MCF 10A (cell line): Measurements from ENCODE around the gene ARPC5. TPM values are rescaled to one million over a fixed set of nuclear protein-coding genes. Genes with fewer than 3 reads are reported as not detected.

Experiments
- BruUV-seq: library from RNA; stranded (reverse); fragments of 400-500 nt; replicated peaks from 2 replicates; lab custom pipeline; 2021; lab: Mats Ljungman, UMichigan
- CTCF ChIA-PET: fragments of 300-600 bp; sonication (Branson Sonifier 250); formaldehyde crosslinking; extraction: SDS; loops from one replicate; lab custom pipeline; 2021; ENCODE audit warnings: antibody characterized with exemption, inconsistent platforms; lab: Yijun Ruan, JAX
- POLR2A ChIA-PET: fragments of 300-600, 350-650 bp; sonication (Branson Sonifier 250); formaldehyde crosslinking; extraction: SDS; loops from one replicate; lab custom pipeline; 2020; ENCODE audit warnings: antibody characterized with exemption, inconsistent platforms; lab: Yijun Ruan, JAX
- DNase-seq: peaks from one replicate; pipeline ENCODE4 v3.0.0-alpha.2; 2018; ENCODE audit not compliant: unreplicated experiment
- H3K27ac Mint-ChIP-seq: one replicate; pipeline ENCODE4 v1.8.0; 2022; ENCODE audit warnings: mild to moderate bottlenecking, low read depth, mixed read lengths; ENCODE audit not compliant: unreplicated experiment
- H3K27me3 Mint-ChIP-seq: one replicate; pipeline ENCODE4 v1.8.0; 2022; ENCODE audit warnings: mixed read lengths; ENCODE audit not compliant: insufficient read depth, unreplicated experiment
- H3K36me3 Mint-ChIP-seq: one replicate; pipeline ENCODE4 v1.8.0; 2022; ENCODE audit warnings: mild to moderate bottlenecking, moderate library complexity, mixed read lengths; ENCODE audit not compliant: insufficient read depth, unreplicated experiment
- H3K4me1 Mint-ChIP-seq: one replicate; pipeline ENCODE4 v1.8.0; 2022; ENCODE audit warnings: mixed read lengths; ENCODE audit not compliant: insufficient read depth, unreplicated experiment
- H3K4me3 Mint-ChIP-seq: one replicate; pipeline ENCODE4 v1.8.0; 2022; ENCODE audit warnings: mild to moderate bottlenecking, moderate library complexity, mixed read lengths; ENCODE audit not compliant: unreplicated experiment
- H3K9me3 Mint-ChIP-seq: one replicate; pipeline ENCODE4 v1.8.0; 2022; ENCODE audit warnings: mixed read lengths; ENCODE audit not compliant: unreplicated experiment
- intact Hi-C: fragments of 100-400 bp; cut with micrococcal nuclease; formaldehyde crosslinking; loops from 2 replicates; pipeline ENCODE4 v1.14.1; 2022
- total RNA-seq: library from RNA; stranded (reverse); gene quantifications from 2 replicates; pipeline ENCODE4 v1.2.3, GENCODE V29; 2022
- TF ChIP-seq, protein P1 (sequence below): fragments of 200-600 bp; IDR thresholded peaks from one replicate; pipeline ENCODE4 v1.8.0; 2022; ENCODE audit warnings: antibody characterized with exemption, mild to moderate bottlenecking; ENCODE audit not compliant: unreplicated experiment

ARPC5 gene
- total RNA-seq, 1 experiment from 2014 or later, result 195 TPM

DNA sequence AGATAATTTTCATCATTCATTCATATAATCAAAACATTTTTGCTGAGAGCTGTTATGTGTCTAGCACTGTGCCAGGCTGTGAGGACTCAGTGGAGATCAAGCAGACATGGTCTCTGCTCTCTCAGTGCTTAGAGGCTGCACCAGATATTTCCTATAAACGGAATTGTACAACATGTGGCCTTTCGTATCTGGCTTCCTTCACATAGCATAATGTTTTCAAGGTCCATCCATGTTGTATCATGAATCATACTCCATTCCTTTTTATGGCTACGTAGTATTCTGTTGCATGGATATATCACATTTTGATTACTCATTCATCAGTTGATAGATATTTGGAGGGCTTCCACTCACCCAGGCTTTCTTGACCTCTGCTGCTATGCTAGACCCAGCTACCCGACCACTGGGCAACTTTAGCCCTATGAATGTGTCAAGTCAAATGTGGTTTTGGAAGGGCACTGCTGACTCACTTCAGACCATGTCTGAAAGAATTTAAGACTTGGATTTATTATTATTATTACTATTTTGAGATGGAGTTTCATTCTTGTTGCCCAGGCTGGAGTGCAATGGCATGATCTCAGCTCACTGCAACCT is 63.8 kb downstream of the ARPC5 start:
- no peak overlapping the region for H3K27ac Mint-ChIP-seq
- TF ChIP-seq, protein P1, sequence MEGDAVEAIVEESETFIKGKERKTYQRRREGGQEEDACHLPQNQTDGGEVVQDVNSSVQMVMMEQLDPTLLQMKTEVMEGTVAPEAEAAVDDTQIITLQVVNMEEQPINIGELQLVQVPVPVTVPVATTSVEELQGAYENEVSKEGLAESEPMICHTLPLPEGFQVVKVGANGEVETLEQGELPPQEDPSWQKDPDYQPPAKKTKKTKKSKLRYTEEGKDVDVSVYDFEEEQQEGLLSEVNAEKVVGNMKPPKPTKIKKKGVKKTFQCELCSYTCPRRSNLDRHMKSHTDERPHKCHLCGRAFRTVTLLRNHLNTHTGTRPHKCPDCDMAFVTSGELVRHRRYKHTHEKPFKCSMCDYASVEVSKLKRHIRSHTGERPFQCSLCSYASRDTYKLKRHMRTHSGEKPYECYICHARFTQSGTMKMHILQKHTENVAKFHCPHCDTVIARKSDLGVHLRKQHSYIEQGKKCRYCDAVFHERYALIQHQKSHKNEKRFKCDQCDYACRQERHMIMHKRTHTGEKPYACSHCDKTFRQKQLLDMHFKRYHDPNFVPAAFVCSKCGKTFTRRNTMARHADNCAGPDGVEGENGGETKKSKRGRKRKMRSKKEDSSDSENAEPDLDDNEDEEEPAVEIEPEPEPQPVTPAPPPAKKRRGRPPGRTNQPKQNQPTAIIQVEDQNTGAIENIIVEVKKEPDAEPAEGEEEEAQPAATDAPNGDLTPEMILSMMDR, result no peak
- DNase-seq, result no peak
- H3K27me3 Mint-ChIP-seq, result no peaks in the 10 kb centered on the region
- POLR2A ChIA-PET, result interaction anchor here (1.9 to 2.2 kb wide), 2 partner anchors 8 to 9 kb away, joined by 6 to 7 read pairs; no protein-coding TSS in a partner anchor
- no TSS peak for BruUV-seq
- intact Hi-C loops, result no loop called here
- CTCF ChIA-PET, result interaction anchor here (0.6 kb wide), 1 partner anchor 29 kb away, joined by 4 read pairs; no protein-coding TSS in a partner anchor
- H3K9me3 Mint-ChIP-seq, result no peaks in the 10 kb centered on the region
- H3K4me1 Mint-ChIP-seq, result peaks cover 22% of the 10 kb centered on the region
- H3K36me3 Mint-ChIP-seq, result no peaks in the 10 kb centered on the region
- no peak overlapping the region for H3K4me3 Mint-ChIP-seq

Other genes with a start within 250 kb of the ARPC5 start
- gene NMNAT2, start 217.4 kb downstream of the ARPC5 start, total RNA-seq, result 4.7 and 10.8 TPM in 2 replicates
- 101 and 107 TPM in 2 replicates for gene SMG7, start 163.3 kb downstream of the ARPC5 start, total RNA-seq
- 4.9 and 8.7 TPM in 2 replicates for gene NCF2, start 45.3 kb downstream of the ARPC5 start, total RNA-seq
- not detected in 2 replicates for gene APOBEC4, start 17.5 kb upstream of the ARPC5 start, total RNA-seq
- 2.1 and 2.3 TPM in 2 replicates for gene RGL1, start 169.3 kb upstream of the ARPC5 start, total RNA-seq